K562 (cell line): Measurements from ENCODE around the gene UBE2L6. TPM values are rescaled to one million over a fixed set of nuclear protein-coding genes. Genes with fewer than 3 reads are reported as not detected.

ENCODE experiments used
- KDM5B ChIP-seq: fragments of 200-600 bp; sonication (generic); IDR thresholded peaks from 2 replicates; pipeline ENCODE4 v1.6.1; 2012; ENCODE audit warnings: low read depth, mild to moderate bottlenecking, moderate library complexity, low read length, control low read depth, inconsistent platforms; ENCODE audit not compliant: insufficient replicate concordance
- SPI1 ChIP-seq: IDR thresholded peaks from 2 replicates; pipeline ENCODE4 v1.6.1; 2011; ENCODE audit warnings: low read depth, low read length, control low read depth, borderline replicate concordance
- SUPT5H ChIP-seq: fragments of 450-650 bp; IDR thresholded peaks from 2 replicates; pipeline ENCODE4 v1.6.1; 2016
- TAF9B ChIP-seq: fragments of 450-650 bp; IDR thresholded peaks from 2 replicates; pipeline ENCODE4 v1.6.1; 2018; ENCODE audit warnings: mild to moderate bottlenecking; ENCODE audit not compliant: partially characterized antibody
- TARDBP ChIP-seq: fragments of 450-650 bp; IDR thresholded peaks from 2 replicates; pipeline ENCODE4 v1.6.1; 2016
- TCF3 ChIP-seq: sonication (generic); formaldehyde crosslinking; IDR thresholded peaks from 2 replicates; pipeline ENCODE4 v1.4.0; 2020; ENCODE audit warnings: mild to moderate bottlenecking, missing genetic modification reagents
- U2AF2 ChIP-seq: fragments of 200-400 bp; formaldehyde crosslinking; optimal IDR thresholded peaks from 2 replicates; pipeline ENCODE3; 2017; ENCODE audit warnings: low read depth, mild to moderate bottlenecking, low read length
- ZKSCAN1 ChIP-seq: fragments of 150-350 bp; IDR thresholded peaks from 2 replicates; pipeline ENCODE4 v1.6.1; 2016; ENCODE audit warnings: low read depth, low read length
- ZNF121 ChIP-seq: sonication (generic); formaldehyde crosslinking; conservative IDR thresholded peaks from 2 replicates; pipeline ENCODE4 v1.8.0; 2022; ENCODE audit warnings: missing genetic modification reagents
- ZNF224 ChIP-seq: sonication (generic); formaldehyde crosslinking; IDR thresholded peaks from 2 replicates; pipeline ENCODE4 v1.8.0; 2022; ENCODE audit warnings: mild to moderate bottlenecking, missing genetic modification reagents
- ZNF282 ChIP-seq: sonication (generic); formaldehyde crosslinking; IDR thresholded peaks from 2 replicates; pipeline ENCODE4 v1.8.1; 2023; ENCODE audit warnings: missing genetic modification reagents
- ZNF41 ChIP-seq: fragments of 250-450 bp; sonication (Bioruptor Pico); conservative IDR thresholded peaks from 2 replicates; pipeline ENCODE4 v1.4.0; 2020; ENCODE audit warnings: mild to moderate bottlenecking
- ZNF551 ChIP-seq: fragments of 250-450 bp; sonication (Bioruptor Pico); IDR thresholded peaks from 2 replicates; pipeline ENCODE4 v1.5.0; 2021; ENCODE audit warnings: mild to moderate bottlenecking, moderate library complexity
- ZNF644 ChIP-seq: fragments of 200-800 bp; sonication (Bioruptor generic); IDR thresholded peaks from 2 replicates; pipeline ENCODE4 v1.6.1; 2016; ENCODE audit warnings: low read depth, missing genetic modification characterization, missing compliant biosample characterization
- polyA plus RNA-seq, 8 experiments: library from polyadenylated mRNA; depleted of rRNA in 4 of 8; stranded (reverse) in 5 of 8; unstranded in 3 of 8; fragments of >200 nt; fragmentation: Nextera tagmentation in 2 of 8; fragmentation: Illumina TruSeq in 1 of 8; extraction: Ambion mirVana in 2 of 8; extraction: Trizol in 1 of 8; gene quantifications; 2 replicates each; pipeline versions ENCODE4 v1.2.1 to v1.2.3, GENCODE V29; 2011 to 2014; ENCODE audit warnings: inconsistent platforms in 1 of 8, missing spikeins in 1 of 8
- total RNA-seq, 7 experiments: library from RNA; depleted of rRNA in 6 of 7; stranded (reverse); fragments of >200 nt in 6 of 7; fragmentation: Illumina TruSeq in 2 of 7; extraction: Trizol in 2 of 7; gene quantifications; 2 replicates each; pipeline versions ENCODE4 v1.2.1 to v1.2.3, GENCODE V29; 2011 to 2021; ENCODE audit warnings: low replicate concordance in 1 of 7
- TF ChIP-seq, protein P1 (sequence below): sonication (generic); formaldehyde crosslinking; IDR thresholded peaks from 2 replicates; pipeline ENCODE4 v1.8.0; 2023; ENCODE audit warnings: mild to moderate bottlenecking, missing genetic modification reagents
- TF ChIP-seq, protein P2 (sequence below), 2 experiments: fragments of 450-650 bp; IDR thresholded peaks; 2 replicates each; pipeline ENCODE4 v1.6.1; 2018; ENCODE audit warnings: mild to moderate bottlenecking in 2 of 2, low read depth in 1 of 2; ENCODE audit not compliant: partially characterized antibody in 2 of 2
- TF ChIP-seq, protein P3 (sequence below), 2 experiments: IDR thresholded peaks; 2 replicates each; pipeline ENCODE4 v1.6.1; 2012; ENCODE audit warnings: improper control_type of control experiment in 2 of 2, low read depth in 2 of 2, low read length in 2 of 2, borderline replicate concordance in 1 of 2

UBE2L6 gene
- total and polyA plus RNA-seq, 9 of the 15 experiments (the other 6 are each of a cell fraction or from before 2014, with no cell fraction given): 5.9 to 24.9 (median 9.7) TPM

DNA sequence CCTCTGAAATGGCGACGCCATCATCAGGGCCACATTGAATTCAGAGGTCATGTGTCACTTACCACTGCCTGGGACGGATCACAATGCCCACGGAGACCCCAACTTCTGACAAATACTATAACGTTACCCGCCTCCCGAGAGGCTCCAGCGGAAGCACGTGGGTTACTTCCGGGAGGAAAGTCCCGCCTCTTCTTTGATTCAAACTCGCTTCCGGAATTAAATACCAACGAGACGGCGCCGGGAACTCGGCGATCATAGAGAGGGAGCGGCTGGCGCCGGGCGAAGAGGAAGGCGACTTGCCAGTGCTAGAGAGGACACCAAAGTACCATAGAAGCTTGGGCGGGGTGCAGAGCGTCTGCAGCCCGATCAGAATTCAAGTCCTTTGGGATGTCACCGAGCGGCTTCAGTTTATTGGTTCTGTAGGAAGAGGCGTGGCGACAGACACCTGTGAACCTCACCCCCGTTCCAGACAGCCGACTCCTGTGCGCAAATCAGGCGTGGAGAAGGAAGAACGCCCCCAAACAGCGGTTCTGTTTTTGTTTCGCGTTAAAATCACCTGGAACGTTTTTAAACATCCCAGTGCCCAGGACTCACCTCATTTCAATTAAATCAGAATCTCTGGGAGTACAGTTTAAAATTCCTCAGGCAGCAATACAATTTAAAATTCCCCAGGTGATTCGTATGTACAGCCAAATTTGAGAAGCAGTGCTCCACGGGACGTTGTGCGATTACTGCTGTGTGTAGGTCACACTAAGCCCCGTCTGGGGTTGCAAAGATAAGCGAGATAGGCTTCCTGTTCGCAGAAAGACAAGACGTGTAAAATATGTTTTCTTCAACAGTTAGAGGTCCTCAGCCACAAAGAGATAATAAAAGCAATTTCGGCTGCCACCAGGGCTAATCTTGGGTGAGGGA, 36.6 kb downstream of the UBE2L6 start, which contains the start of gene TIMM10 (continued):
- TF ChIP-seq, protein P1, sequence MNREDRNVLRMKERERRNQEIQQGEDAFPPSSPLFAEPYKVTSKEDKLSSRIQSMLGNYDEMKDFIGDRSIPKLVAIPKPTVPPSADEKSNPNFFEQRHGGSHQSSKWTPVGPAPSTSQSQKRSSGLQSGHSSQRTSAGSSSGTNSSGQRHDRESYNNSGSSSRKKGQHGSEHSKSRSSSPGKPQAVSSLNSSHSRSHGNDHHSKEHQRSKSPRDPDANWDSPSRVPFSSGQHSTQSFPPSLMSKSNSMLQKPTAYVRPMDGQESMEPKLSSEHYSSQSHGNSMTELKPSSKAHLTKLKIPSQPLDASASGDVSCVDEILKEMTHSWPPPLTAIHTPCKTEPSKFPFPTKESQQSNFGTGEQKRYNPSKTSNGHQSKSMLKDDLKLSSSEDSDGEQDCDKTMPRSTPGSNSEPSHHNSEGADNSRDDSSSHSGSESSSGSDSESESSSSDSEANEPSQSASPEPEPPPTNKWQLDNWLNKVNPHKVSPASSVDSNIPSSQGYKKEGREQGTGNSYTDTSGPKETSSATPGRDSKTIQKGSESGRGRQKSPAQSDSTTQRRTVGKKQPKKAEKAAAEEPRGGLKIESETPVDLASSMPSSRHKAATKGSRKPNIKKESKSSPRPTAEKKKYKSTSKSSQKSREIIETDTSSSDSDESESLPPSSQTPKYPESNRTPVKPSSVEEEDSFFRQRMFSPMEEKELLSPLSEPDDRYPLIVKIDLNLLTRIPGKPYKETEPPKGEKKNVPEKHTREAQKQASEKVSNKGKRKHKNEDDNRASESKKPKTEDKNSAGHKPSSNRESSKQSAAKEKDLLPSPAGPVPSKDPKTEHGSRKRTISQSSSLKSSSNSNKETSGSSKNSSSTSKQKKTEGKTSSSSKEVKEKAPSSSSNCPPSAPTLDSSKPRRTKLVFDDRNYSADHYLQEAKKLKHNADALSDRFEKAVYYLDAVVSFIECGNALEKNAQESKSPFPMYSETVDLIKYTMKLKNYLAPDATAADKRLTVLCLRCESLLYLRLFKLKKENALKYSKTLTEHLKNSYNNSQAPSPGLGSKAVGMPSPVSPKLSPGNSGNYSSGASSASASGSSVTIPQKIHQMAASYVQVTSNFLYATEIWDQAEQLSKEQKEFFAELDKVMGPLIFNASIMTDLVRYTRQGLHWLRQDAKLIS (CRISPR knock-in tag): no peak
- TF ChIP-seq ZNF282 (CRISPR knock-in tag) (no peak), TARDBP (0 out of 2 replicates have a peak, but pooled peaks have one; percentile 60), ZNF644 (tag) (no peak), ZNF41 (CRISPR knock-in tag) (no peak), U2AF2 (no peak), KDM5B (peak; percentile 19), ZNF551 (CRISPR knock-in tag) (no peak), ZNF224 (CRISPR knock-in tag) (no peak), SUPT5H (peak; percentile 57), ZKSCAN1 (peak; percentile 86; the same call in 1 of the 2 replicates), TCF3 (CRISPR knock-in tag) (peak; percentile 94), SPI1 (peak; percentile 47), TAF9B (no peak), ZNF121 (CRISPR knock-in tag) (no peak)
- TF ChIP-seq, protein P2, sequence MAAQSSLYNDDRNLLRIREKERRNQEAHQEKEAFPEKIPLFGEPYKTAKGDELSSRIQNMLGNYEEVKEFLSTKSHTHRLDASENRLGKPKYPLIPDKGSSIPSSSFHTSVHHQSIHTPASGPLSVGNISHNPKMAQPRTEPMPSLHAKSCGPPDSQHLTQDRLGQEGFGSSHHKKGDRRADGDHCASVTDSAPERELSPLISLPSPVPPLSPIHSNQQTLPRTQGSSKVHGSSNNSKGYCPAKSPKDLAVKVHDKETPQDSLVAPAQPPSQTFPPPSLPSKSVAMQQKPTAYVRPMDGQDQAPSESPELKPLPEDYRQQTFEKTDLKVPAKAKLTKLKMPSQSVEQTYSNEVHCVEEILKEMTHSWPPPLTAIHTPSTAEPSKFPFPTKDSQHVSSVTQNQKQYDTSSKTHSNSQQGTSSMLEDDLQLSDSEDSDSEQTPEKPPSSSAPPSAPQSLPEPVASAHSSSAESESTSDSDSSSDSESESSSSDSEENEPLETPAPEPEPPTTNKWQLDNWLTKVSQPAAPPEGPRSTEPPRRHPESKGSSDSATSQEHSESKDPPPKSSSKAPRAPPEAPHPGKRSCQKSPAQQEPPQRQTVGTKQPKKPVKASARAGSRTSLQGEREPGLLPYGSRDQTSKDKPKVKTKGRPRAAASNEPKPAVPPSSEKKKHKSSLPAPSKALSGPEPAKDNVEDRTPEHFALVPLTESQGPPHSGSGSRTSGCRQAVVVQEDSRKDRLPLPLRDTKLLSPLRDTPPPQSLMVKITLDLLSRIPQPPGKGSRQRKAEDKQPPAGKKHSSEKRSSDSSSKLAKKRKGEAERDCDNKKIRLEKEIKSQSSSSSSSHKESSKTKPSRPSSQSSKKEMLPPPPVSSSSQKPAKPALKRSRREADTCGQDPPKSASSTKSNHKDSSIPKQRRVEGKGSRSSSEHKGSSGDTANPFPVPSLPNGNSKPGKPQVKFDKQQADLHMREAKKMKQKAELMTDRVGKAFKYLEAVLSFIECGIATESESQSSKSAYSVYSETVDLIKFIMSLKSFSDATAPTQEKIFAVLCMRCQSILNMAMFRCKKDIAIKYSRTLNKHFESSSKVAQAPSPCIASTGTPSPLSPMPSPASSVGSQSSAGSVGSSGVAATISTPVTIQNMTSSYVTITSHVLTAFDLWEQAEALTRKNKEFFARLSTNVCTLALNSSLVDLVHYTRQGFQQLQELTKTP (IDR thresholded peaks at IDR 0.05; ENCODE audit: low read depth in 1 of 2, partially characterized antibody in 2 of 2): peak in 1 of 2 experiments; percentile 72
- TF ChIP-seq, protein P3, sequence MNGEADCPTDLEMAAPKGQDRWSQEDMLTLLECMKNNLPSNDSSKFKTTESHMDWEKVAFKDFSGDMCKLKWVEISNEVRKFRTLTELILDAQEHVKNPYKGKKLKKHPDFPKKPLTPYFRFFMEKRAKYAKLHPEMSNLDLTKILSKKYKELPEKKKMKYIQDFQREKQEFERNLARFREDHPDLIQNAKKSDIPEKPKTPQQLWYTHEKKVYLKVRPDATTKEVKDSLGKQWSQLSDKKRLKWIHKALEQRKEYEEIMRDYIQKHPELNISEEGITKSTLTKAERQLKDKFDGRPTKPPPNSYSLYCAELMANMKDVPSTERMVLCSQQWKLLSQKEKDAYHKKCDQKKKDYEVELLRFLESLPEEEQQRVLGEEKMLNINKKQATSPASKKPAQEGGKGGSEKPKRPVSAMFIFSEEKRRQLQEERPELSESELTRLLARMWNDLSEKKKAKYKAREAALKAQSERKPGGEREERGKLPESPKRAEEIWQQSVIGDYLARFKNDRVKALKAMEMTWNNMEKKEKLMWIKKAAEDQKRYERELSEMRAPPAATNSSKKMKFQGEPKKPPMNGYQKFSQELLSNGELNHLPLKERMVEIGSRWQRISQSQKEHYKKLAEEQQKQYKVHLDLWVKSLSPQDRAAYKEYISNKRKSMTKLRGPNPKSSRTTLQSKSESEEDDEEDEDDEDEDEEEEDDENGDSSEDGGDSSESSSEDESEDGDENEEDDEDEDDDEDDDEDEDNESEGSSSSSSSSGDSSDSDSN (IDR thresholded peaks at IDR 0.05; ENCODE audit: borderline replicate concordance in 1 of 2, low read depth in 2 of 2, low read length in 2 of 2): peak in 1 of 2 experiments; percentile 46; a peak in 1 of 4 replicates
